HG02943 (cell line): ENCODE measurements around the gene HADHB.
"Not testable (repeated sequence)": the region's sequence is repeated elsewhere in the genome, so short reads cannot be mapped to it uniquely, and the experiment has no call there.

ENCODE experiments used
- ATAC-seq: cut with Tn5 transposase; IDR thresholded peaks from one replicate; pipeline ENCODE4 v1.9.1; 2021; ENCODE audit warnings: mild to moderate bottlenecking, low read depth, moderate library complexity; ENCODE audit not compliant: unreplicated experiment

HADHB gene

DNA sequence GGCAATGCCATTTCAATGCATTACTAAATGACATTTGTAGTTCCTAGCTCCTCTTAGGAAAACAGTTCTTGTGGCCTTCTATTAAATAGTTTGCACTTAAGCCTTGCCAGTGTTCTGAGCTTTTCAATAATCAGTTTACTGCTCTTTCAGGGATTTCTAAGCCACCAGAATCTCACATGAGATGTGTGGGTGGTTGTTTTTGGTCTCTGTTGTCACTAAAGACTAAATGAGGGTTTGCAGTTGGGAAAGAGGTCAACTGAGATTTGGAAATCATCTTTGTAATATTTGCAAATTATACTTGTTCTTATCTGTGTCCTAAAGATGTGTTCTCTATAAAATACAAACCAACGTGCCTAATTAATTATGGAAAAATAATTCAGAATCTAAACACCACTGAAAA is 45.3 kb downstream of the HADHB start:
- no peak for ATAC-seq

DNA sequence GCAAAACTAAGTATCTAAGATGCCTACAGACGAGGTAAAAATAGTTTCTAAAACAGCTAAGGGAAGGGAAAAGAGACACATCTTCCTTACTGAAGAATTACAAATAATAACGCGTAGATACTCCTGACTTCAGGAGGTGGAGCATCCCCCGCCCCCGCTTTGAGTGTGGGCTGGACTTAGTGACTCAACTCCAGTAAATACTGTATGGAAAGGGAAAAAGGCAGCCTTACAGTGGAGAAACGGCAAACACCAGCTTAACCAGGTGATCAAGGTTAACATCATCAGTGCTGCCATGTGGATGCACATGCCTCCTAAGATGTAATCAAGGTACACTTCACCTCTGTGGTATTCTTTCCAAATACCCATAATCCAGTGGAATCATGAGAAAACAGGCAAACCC is 47.9 kb downstream of the HADHB start:
- no peak for ATAC-seq

DNA sequence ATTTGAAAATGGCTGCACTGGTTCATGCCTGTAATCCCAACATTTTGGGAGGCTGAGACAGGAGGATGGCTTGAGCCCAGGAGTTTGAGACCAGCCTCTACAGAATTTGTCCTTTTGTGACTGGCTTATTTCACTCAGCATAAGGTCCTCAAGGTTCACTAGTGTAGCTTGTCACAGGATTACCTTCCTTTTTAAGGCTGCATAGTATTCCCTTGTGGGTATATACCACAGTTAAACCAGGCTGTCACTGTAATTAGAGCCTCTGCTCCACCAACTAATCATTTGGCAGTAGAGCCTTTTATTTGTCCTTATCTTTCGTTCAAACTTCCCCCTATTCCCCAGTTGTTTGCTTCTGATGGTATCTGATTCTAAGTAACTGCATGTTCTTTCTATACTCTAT is 50.8 kb downstream of the HADHB start:
- ATAC-seq = no peak

DNA sequence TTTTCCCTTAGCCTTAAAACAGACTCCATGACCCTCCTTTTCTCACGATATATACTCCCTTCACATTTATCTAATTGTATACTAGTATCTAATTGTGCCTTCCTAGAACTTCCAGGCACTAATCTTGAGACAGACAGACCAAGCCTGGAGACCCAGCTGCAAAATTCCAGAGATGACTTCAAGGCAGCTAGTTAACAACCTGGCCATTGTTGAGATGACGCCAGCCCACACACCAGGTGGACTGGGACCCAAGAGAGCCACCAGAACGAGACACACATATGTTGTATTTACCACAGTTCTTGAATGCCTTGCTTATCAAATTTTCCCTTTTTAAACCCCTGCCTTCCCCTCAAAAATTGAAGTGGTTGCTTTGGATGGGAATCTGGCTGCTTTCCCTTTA is 52.3 kb downstream of the HADHB start:
- no peak for ATAC-seq

DNA sequence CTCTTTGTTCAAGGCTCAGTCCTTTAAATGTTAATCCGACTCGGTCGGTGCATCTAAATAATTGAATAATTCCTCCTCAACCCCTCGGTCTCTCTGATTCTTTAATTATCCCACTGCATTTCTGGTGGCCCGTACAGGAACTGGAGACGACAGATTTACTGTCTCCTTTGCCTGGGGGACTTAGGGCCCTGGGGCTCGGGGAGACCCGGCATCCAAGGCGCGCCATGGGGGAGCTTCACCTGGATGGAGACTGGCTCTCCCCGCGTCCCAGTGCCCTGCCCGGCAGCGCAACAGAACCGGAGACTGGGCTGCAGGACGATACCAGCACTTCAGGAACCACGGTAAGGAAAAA is 53.5 kb downstream of the HADHB start:
- ATAC-seq = no peak

DNA sequence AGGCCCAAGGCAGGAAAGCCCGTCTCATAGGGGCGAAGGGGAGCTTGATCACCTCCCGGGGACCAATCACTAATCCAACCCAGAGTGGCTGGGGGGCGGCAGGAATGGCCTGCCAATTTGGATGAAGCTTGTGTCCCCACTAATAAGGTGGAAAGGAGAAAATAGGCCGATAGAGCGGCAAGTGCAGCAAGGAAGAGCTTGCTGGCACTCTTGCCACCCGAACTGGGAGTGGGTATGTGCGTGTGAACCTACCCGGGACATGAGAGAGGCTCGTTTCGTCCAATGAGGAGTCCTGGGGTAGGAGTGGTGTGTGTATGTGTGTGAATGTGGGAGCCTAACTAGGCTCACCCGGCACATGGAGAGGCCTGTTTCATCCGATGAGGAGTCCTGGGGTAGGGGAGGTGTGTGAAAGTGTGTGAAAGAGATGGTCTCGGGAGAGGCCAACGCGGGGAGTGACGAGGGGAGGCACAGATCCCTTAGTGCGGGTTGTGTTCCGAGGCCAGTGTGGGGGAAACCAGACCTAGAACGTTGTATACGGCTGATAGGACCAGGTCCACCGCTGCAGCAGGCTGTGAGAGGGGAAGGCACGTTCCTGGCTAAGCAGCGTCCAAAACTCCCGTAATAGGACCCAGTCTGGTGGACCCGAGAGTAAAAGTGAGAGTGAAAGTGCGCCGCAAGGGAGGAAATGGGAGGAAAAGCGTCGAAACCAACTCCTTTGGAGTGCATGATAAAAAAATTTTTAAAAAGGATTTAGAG is 54.1 kb downstream of the HADHB start:
- ATAC-seq = no peak

DNA sequence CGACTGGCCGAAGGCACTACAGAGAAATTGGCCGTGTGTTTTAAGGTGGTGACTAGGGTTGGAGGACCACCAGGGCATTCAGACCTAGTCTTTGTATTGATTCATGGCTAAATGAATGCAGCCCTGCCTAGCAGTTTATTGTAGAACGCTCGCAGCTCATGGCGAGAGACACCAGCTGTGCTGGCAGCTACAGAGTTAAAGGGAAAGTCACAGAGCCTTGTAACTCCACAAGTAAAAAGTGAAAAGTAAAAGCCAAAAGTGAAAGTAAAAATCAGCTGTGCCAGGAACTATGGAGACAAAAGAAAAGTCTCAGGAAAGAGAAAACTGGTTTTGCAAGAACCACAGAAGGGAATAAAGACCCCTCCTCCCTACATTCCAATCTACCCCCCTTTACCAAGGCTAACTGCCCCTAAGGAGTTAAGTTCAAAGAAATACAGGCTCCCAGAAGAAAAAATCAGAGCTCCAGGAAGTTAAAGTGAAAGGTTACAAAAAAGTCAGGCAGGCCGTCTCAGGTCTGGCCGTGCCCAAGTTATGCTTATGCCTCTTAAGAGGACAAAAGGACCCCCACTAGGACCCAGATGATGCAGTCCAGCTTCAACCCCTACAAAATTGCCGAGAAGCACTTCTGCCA is 54.8 kb downstream of the HADHB start:
- ATAC-seq = no peak

DNA sequence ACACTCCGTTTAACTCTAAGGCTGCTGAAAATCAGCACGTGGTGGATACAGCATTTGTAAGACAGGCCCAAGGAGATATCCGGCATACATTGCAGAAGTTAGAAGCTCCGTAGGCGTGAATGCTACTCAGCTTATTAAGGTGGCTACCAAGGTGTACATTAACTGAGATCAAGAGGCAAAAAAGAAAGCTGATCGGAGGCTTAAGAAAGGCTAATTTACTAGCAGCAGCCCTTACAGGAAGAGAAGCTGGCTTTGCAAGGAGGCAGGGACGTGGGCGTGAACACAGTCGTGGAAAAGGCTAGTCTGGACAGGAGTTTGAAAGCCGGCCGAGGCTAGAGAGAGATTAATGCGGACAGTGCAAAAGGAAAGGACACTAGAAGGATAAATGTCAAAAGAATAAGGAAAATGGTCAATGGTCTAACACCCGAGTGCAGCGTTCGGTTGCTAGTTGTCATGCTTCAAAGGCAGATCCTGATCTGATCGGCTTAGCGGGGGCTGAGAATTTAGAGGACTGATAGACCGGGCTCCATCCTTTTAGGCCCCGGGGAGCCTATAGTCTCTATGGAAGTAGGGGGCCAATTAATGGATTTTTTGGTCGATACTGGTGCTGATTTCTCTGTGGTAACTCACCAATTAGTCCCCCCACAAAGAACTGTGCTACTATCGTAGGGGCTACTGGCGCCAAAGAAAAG is 55.6 kb downstream of the HADHB start:
- ATAC-seq = no peak

DNA sequence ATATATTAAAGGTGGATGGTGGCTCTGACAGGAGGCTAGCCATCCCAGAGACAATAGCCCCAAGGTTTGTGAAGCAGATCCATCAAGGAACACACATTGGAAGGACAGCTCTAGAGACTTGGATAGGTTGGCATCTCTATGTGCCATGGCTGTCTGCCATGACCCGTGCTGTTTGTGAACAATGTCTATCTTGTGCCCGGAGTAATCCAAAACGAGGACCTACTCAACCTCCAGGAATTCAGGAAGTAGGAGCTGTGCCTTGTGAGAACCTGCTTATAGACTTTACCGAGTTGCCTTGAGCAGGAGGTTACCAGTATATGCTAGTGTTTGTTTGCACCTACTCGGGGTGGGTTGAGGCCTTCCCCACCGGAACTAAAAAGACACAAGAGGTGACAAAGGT is 58.1 kb downstream of the HADHB start:
- no peak for ATAC-seq

DNA sequence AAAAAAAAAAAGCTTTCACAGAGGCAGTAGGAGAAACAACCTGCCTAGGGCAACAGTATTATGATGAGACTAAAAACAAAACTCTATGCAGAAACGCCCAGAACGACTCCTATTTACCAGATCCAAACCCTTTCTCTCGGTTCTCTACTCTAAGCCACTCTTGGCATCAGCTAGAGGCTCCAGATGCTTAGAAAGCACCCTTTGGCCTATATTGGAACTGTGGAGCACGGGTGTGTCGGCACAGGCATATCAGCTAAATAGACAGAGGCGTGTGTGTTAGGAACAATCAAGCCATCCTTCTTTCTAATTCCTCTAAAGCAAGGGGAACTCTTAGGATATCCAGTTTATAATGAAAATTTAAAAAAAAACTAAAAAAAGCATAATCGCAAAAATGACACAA is 60.4 kb downstream of the HADHB start:
- not testable (repeated sequence) for ATAC-seq

DNA sequence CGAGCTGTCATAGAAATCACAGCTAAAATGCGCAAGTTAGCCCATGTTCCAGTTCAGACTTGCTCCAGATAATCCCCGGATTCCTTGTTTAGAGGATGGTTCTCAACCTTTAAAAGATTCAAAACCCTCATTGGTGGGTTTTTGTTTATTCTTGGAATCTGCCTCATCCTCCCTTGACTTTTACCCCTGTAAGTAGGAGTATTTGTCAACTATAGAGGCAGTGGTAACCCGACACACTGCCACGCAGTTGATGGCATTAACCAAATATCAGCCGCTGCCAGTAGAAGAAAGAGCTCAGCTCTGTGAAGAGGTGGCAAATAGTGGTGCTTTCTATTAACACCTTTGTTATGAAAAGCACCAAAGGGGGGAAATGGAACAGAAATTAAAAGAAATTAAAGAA is 60.8 kb downstream of the HADHB start:
- ATAC-seq = no peak

DNA sequence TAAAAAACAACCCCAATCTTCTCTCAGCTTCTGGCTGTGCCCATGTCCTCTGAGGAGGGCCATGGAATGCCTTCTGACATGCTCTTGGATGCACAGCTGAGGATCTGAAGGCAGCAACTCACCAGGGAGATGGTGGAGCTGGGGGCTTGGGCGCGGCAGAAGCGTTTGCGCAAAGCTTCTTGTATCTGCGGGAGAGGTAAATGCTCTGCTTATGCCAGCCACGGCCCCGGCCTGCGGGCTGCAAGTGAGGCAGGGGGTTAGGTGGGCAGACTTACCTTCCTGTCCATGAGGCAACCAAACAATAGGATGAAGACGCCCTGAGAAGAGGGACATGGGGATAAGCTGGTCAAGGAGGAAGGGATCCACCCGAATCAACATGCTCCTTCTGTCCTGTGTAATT is 65.2 kb downstream of the HADHB start:
- no peak for ATAC-seq

DNA sequence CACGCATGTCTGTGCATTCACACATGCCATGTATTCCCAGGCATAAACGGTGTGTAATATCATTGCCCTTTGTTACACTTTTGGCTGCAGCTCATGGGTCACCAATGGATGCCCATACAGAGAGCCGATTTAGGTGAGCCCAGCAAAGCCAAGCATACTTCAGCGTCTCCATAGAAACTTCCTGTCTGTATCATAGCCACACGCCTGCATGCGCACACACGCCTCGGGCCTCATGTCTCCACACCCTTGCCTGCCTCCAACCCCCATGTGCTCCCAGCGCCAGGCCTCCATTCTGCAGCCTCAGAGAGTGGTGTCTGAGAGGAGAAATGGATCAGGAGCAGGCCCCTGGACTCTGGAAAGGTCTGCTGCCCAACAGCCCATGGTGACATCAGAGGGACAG is 67.7 kb downstream of the HADHB start:
- no peak for ATAC-seq

DNA sequence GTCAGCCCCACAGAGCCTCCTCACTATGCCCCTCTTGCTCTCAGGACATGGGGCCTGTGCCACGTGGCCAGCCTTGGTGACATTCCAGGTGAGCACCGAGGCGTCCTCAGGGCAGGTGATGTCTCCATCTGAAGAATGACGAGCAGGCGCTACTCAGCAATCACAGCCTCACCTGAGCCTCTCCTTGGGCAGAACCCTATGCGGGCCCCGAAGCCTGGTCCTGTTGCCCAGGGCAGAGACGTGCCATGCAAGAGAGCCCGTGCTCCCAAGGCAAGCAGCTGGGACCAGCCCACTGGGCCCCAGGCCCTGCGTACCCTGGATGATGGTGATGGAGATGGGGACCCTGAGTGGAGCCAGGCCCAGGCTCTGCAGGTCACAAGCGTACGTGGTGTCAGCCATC is 68.7 kb downstream of the HADHB start:
- no peak for ATAC-seq

DNA sequence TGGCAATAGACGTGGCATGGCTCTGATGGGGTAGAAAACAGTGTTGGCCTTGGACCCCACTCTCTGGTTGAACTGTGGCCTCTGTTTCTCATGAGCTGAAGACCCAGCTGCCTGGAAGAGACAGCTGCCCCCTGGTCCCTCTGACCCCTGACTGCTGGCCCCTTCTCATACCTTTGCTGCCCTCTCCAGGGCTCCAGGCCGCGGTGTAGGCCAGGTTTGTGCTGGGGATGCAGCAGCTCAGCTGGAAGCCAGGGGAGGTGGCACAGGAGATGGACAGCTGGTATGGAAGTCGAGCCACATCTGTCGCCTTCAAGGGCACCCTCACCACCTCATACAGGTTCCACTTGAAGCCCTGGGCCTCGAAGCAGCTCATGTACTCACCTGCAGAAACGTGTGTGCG is 69.5 kb downstream of the HADHB start:
- no peak for ATAC-seq

DNA sequence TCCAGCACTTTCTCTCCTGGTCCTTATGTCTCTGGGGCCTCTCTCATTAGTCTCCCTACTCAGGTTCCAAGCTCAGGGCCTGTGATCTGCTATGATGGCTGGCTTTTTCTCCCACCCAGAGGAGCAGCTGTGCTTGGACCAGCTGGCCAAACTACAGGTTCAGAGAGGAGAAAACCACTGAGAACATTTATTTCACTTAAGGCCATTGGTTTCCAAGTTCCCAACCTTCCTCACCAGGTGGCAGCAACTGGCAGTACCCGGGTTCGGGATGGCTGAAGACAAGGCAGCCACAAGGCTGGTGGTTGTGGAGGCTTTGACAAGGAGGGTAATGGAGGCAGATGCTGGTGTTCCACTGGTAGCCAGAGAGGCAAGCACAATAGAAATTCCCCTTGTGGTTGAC is 71.3 kb downstream of the HADHB start:
- ATAC-seq = no peak

DNA sequence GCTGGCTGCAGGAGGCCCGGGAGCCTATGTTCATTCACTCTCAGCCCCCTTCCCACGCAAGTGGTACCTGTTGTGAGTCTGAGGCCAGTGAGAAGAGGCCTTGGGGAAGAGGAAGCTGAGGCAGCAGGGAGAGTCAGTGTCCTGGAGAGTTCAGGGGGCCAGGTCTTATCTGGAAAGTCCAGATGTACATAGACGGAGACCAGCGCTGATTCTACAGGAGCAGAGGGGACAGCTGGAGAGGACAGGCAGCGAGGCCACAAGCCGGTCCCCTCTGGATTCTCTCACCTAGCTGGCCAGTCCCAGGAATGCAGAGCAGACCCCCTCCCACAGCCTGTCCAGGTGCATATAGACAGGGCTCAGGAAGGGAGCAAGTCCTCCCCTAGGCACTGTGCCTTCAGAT is 72.1 kb downstream of the HADHB start:
- ATAC-seq = no peak

DNA sequence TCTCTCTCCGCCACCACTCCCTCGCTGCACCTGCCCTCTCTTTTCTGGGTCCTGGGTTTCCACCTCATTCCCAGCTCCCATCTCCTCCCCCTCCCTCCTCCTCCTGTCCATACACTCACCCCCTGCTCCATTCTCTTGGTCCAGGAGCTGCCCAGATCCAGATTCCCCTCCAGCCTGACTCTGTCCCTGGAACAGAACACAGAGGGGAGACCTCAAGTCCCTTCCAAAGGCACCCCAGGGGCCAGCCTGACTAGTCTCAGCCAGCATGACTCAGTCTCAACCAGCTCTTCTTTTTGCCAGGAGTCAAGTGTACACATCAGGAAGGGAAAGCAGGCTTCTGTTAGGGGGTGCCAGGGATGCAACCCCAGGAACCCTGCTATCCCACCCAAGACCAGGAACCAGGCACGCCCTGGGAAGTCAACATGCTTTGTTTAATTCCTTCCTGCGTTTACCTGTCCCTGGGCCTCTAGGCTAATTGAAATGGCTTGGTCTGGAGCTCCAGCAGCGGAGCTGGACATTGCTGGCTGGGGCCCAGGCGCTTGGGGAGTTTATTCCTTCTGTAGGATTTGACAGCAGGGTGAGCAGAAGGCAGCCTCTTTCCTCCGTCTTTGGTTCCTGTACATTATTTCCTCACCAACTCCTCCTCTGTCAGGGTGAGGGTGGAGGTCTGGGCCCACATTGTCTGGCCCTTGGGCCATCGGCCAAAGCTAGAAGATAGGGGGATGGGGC is 72.8 kb downstream of the HADHB start:
- no peak for ATAC-seq

DNA sequence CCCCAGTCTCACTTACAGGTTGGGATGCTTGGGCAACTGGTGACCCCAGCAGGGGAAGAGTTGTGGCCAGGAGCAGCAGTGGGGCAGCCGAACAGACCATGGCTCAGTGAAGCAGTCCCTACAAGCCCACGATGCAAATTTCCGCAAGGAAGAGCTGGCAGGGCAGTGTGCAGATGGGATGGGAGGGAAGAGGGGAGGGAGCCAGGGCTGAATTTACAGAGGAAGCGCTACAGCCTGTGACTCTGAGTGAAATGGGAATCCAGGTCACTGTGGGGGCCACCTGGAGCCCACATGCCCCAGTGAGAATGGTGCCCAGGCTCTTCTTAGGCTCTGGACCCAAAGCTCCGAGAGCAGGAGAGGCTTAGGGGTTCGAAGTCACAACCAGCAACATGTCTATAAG is 74.2 kb downstream of the HADHB start:
- ATAC-seq = no peak

DNA sequence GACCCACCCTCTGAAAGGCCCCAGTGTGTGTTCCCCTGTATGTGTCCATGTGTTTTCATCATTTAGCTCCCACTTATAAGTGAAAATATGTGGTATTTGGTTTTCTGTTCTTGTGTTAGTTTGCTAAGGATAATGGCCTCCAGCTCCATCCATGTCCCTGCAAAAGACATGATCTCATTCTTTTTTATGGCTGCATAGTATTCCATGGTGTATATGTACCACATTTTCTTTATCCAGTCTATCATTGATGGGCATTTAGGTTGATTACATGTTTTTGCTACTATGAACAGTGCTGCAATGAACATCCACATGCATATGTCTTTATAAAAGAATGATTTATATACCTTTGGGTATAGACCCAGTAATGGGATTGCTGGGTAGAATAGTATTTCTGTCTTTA is 79.7 kb downstream of the HADHB start:
- ATAC-seq = not testable (repeated sequence)

DNA sequence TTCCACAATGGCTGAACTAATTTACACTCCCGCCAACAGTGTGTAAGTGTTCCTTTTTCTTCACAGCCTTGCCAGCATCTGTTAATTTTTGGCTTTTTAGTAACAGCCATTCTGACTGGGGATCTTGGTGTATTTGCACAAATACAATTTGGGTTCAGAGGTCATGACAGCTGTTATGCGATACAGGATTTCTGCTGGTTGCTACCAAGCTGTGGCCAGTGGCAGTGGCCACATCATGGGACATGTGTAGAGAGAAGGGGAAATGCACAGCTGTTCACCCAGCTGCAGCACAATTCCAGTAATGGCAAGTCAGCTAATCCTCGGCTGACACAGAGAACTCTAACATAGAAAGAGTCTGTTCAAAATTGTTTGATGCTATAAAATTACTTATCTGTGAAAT is 80.2 kb downstream of the HADHB start:
- no peak for ATAC-seq
